SH-SY5Y (cell line): ENCODE data around the gene DLG2.

ENCODE experiments used
- GATA2 ChIP-seq: IDR thresholded peaks from 2 replicates; pipeline ENCODE4 v1.6.1; 2011; ENCODE audit warnings: mild to moderate bottlenecking, low read depth, low read length
- GATA3 ChIP-seq: IDR thresholded peaks from 2 replicates; pipeline ENCODE4 v1.6.1; 2011; ENCODE audit warnings: low read depth, mild to moderate bottlenecking, low read length, moderate library complexity

DNA sequence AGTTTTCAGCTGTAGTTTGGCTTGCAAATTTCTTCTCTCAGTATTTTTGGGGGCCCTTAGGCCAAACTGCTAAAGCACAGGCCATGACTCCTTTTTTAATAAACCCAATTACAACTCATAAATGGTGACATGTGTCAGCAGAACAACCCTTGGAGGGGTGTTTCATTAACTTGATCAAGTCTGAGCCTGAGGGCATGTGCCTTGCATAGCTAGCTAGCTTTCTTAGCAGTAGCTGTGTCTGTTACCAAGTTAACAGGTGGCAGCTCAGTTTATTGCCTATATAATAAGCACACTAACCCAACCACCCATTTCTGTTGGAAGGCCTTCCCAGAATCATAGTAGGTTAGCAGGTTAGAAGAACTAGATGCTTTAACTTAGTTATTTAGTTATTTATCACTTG, 1390.7 kb downstream of the DLG2 start:
- TF ChIP-seq GATA2 (no peak), GATA3 (no peak)
